H9 (cell line): ENCODE results near the gene STX1A. TPM values are rescaled to one million over a fixed set of nuclear protein-coding genes. Genes with fewer than 3 reads are reported as not detected.

Source experiments
- DNase-seq: peaks from one replicate; pipeline ENCODE4 v3.0.0-alpha.2; 2017
- H2AFZ ChIP-seq: one replicate; pipeline ENCODE4 v1.6.1; 2013; ENCODE audit warnings: mild to moderate bottlenecking, low read length, control low read depth, moderate library complexity
- H2AK5ac ChIP-seq: 2 replicates; pipeline ENCODE4 v1.6.1; 2013; ENCODE audit warnings: low read length, control low read depth, mixed read lengths; ENCODE audit not compliant: insufficient read length
- H2BK120ac ChIP-seq: one replicate; pipeline ENCODE4 v1.6.1; 2013; ENCODE audit warnings: low read depth, mild to moderate bottlenecking, low read length, control low read depth, inconsistent platforms; ENCODE audit not compliant: poor library complexity, severe bottlenecking
- H2BK12ac ChIP-seq: 2 replicates; pipeline ENCODE4 v1.6.1; 2013; ENCODE audit warnings: low read length, control low read depth, mixed read lengths, low read depth; ENCODE audit not compliant: insufficient read length
- H2BK15ac ChIP-seq: 2 replicates; pipeline ENCODE4 v1.6.1; 2013; ENCODE audit warnings: low read depth, low read length, control low read depth
- H2BK20ac ChIP-seq: one replicate; pipeline ENCODE4 v1.6.1; 2013; ENCODE audit warnings: low read depth, mild to moderate bottlenecking, low read length, control low read depth, inconsistent platforms; ENCODE audit not compliant: poor library complexity, severe bottlenecking
- H2BK5ac ChIP-seq: 2 replicates; pipeline ENCODE4 v1.6.1; 2013; ENCODE audit warnings: low read length, control low read depth, mixed read lengths; ENCODE audit not compliant: insufficient read length
- H3K14ac ChIP-seq: 2 replicates; pipeline ENCODE4 v1.6.1; 2013; ENCODE audit warnings: low read length, control low read depth; ENCODE audit not compliant: insufficient read depth
- H3K18ac ChIP-seq: 2 replicates; pipeline ENCODE4 v1.6.1; 2013; ENCODE audit warnings: low read depth, mild to moderate bottlenecking, mixed read lengths, low read length, control low read depth; ENCODE audit not compliant: insufficient read length
- H3K23ac ChIP-seq: 2 replicates; pipeline ENCODE4 v1.6.1; 2013; ENCODE audit warnings: low read length, control low read depth, mixed read lengths, low read depth; ENCODE audit not compliant: insufficient read length
- H3K23me2 ChIP-seq: 2 replicates; pipeline ENCODE4 v1.6.1; 2013; ENCODE audit warnings: low read depth, mild to moderate bottlenecking, mixed read lengths, low read length, control low read depth; ENCODE audit not compliant: insufficient read length, poor library complexity, severe bottlenecking
- H3K27ac ChIP-seq: 2 replicates; pipeline ENCODE4 v1.5.1; 2013; ENCODE audit warnings: low read length, control low read depth, mixed read lengths, low read depth; ENCODE audit not compliant: insufficient read length
- H3K27me3 ChIP-seq: 2 replicates; pipeline ENCODE4 v1.6.1; 2013; ENCODE audit warnings: low read length, control low read depth, inconsistent platforms; ENCODE audit not compliant: insufficient read depth
- H3K4ac ChIP-seq: 2 replicates; pipeline ENCODE4 v1.6.1; 2013; ENCODE audit warnings: low read depth, mild to moderate bottlenecking, control low read depth, inconsistent platforms, low read length, moderate library complexity
- H3K4me1 ChIP-seq: 2 replicates; pipeline ENCODE4 v1.6.1; 2013; ENCODE audit warnings: low read length, control low read depth, inconsistent platforms; ENCODE audit not compliant: insufficient read depth
- H3K4me2 ChIP-seq: 2 replicates; pipeline ENCODE4 v1.6.1; 2013; ENCODE audit warnings: low read length, control low read depth, mixed read lengths; ENCODE audit not compliant: insufficient read length, insufficient read depth
- H3K56ac ChIP-seq: 2 replicates; pipeline ENCODE4 v1.6.1; 2013; ENCODE audit warnings: low read depth, mild to moderate bottlenecking, mixed read lengths, low read length, control low read depth; ENCODE audit not compliant: insufficient read length
- H3K79me1 ChIP-seq: 2 replicates; pipeline ENCODE4 v1.6.1; 2013; ENCODE audit warnings: low read depth, mild to moderate bottlenecking, moderate library complexity, low read length, control low read depth, inconsistent platforms; ENCODE audit not compliant: insufficient read depth, poor library complexity, severe bottlenecking
- H3K79me2 ChIP-seq: 2 replicates; pipeline ENCODE4 v1.6.1; 2013; ENCODE audit warnings: low read length, control low read depth, inconsistent platforms; ENCODE audit not compliant: insufficient read depth
- H3K9ac ChIP-seq: 2 replicates; pipeline ENCODE4 v1.6.1; 2013; ENCODE audit warnings: low read length, control low read depth, mixed read lengths; ENCODE audit not compliant: insufficient read length; ENCODE audit errors: extremely low read depth
- H3K9me3 ChIP-seq: one replicate; pipeline ENCODE4 v1.6.1; 2013; ENCODE audit warnings: low read depth, low read length, inconsistent platforms; ENCODE audit not compliant: control insufficient read depth
- H3T11ph ChIP-seq: one replicate; pipeline ENCODE4 v1.6.1; 2013; ENCODE audit warnings: mild to moderate bottlenecking, low read length, control low read depth, inconsistent platforms
- H4K20me1 ChIP-seq: one replicate; pipeline ENCODE4 v1.6.1; 2013; ENCODE audit not compliant: control insufficient read depth, insufficient read length, insufficient read depth
- H4K5ac ChIP-seq: 2 replicates; pipeline ENCODE4 v1.6.1; 2013; ENCODE audit warnings: low read depth, mild to moderate bottlenecking, mixed read lengths, low read length, control low read depth; ENCODE audit not compliant: insufficient read length
- H4K8ac ChIP-seq: replicated peaks from 2 replicates; pipeline ENCODE4 v1.6.1; 2013; ENCODE audit warnings: low read length, control low read depth, mixed read lengths, low read depth; ENCODE audit not compliant: insufficient read length
- H4K91ac ChIP-seq: 2 replicates; pipeline ENCODE4 v1.6.1; 2013; ENCODE audit warnings: low read depth, mild to moderate bottlenecking, moderate library complexity, mixed read lengths, low read length, control low read depth; ENCODE audit not compliant: insufficient read length
- H3K27ac Mint-ChIP-seq, 3 experiments: 2 replicates in 2 of 3; 3 replicates in 1 of 3; pipeline ENCODE4 v1.8.0; 2020 to 2021; ENCODE audit warnings: mixed read lengths in 3 of 3, mild to moderate bottlenecking in 1 of 3, moderate library complexity in 1 of 3
- H3K27me3 Mint-ChIP-seq: 2 replicates; pipeline ENCODE4 v1.8.0; 2021; ENCODE audit warnings: low read depth, mild to moderate bottlenecking, moderate library complexity, mixed read lengths
- H3K36me3 Mint-ChIP-seq, 3 experiments: 2 replicates in 2 of 3; 3 replicates in 1 of 3; pipeline ENCODE4 v1.8.0; 2020 to 2021; ENCODE audit warnings: low read depth in 3 of 3, mixed read lengths in 3 of 3; ENCODE audit not compliant: insufficient read depth in 1 of 3
- H3K4me1 Mint-ChIP-seq, 2 experiments: 2 replicates each; pipeline ENCODE4 v1.8.0; 2020; ENCODE audit warnings: mixed read lengths in 2 of 2
- H3K4me3 Mint-ChIP-seq, 2 experiments: 2 replicates in 1 of 2; 3 replicates in 1 of 2; pipeline ENCODE4 v1.8.0; 2020 to 2021; ENCODE audit warnings: mild to moderate bottlenecking in 2 of 2, mixed read lengths in 2 of 2, moderate library complexity in 1 of 2
- H3K9me3 Mint-ChIP-seq, 2 experiments: 2 replicates in 1 of 2; 3 replicates in 1 of 2; pipeline ENCODE4 v1.8.0; 2020; ENCODE audit warnings: mild to moderate bottlenecking in 2 of 2, mixed read lengths in 2 of 2, moderate library complexity in 1 of 2
- CTCF ChIP-seq: fragments of 200-600 bp; sonication (generic); conservative IDR thresholded peaks from 3 replicates; pipeline ENCODE4 v1.8.0; 2021; ENCODE audit warnings: antibody characterized with exemption, mild to moderate bottlenecking
- WGBS: extraction: QIAGEN DNeasy Blood & Tissue Kit; methylation state at CpG from one replicate; pipeline ENCODE4 v1.1.7; 2013; ENCODE audit warnings: missing lambda C conversion rate, low lambda C conversion rate, mixed read lengths; ENCODE audit not compliant: insufficient read length; ENCODE audit errors: extremely low coverage; 5-methylcytosine and 5-hydroxymethylcytosine counted together
- microRNA-seq: library from miRNA; unstranded; fragments of <30 nt; microRNA quantifications from one replicate; pipeline ENCODE4, GENCODE V29; 2020; ENCODE audit warnings: borderline microRNAs expressed
- total RNA-seq: library from RNA; stranded (reverse); gene quantifications from 2 replicates; pipeline ENCODE4 v1.2.1, GENCODE V29; 2021

Gene STX1A
- total RNA-seq, 1 experiment from 2014 or later: 10.1 TPM

- Histone ChIP-seq H2BK120ac (no peak overlapping the region), H2AK5ac (no peak overlapping the region), H2BK5ac (no peak overlapping the region), H2BK12ac (no peak overlapping the region), H4K20me1 (no peaks in the 10 kb centered on the region), H3K4me2 (no peak overlapping the region), H3K23me2 (peaks cover 8% of the 10 kb centered on the region), H2AFZ (no peak overlapping the region), H3K27me3 (peaks cover 4% of the 10 kb centered on the region; the same call in 1 of the 2 replicates), H2BK15ac (no peak overlapping the region), H3K4me1 (0 out of 2 replicates have a peak, but pooled peaks cover 3% of the 10 kb centered on the region), H3K18ac (no peak overlapping the region), H3K14ac (no peak overlapping the region), H3K9ac (no peak overlapping the region), H3K79me2 (no peaks in the 10 kb centered on the region), H4K91ac (no peak overlapping the region), H2BK20ac (no peak overlapping the region), H3K23ac (no peak overlapping the region), H3K4ac (no peak overlapping the region), H3T11ph (no peak overlapping the region), H3K9me3 (no peaks in the 10 kb centered on the region), H3K79me1 (no peaks in the 10 kb centered on the region), H4K8ac (no peak overlapping the region), H3K27ac (no peak overlapping the region), H3K56ac (no peak overlapping the region), H4K5ac (no peak overlapping the region)
- TF ChIP-seq CTCF: no peak
- no peak for DNase-seq
- no CpG with 5 or more reads among the region's 9 CpGs for WGBS
- Mint-ChIP-seq H3K4me3 (peak overlapping the region in 1 of 2 experiments; percentile 64; a peak in 3 of 5 replicates), H3K36me3 (peaks cover 0 to 1% (median 0%) of the 10 kb centered on the region in 3 experiments; a peak in 2 of 7 replicates), H3K27me3 (peaks cover 86% of the 10 kb centered on the region), H3K9me3 (no peaks in the 10 kb centered on the region; a peak in 2 of 5 replicates), H3K27ac (peak overlapping the region in 1 of 3 experiments; percentile 25; a peak in 1 of 7 replicates), H3K4me1 (peaks cover 9 to 29% of the 10 kb centered on the region in 2 experiments)
Observed at GRCh38 chr7:73649576-73649975, 69.9 kb downstream of the STX1A start.

Small RNA genes lying within 50 kb of the gene (microRNA-seq; reads per million reads assigned to microRNA genes)
- gene MIR4284: not detected

Other genes with a start within 250 kb of the STX1A start
- 95.7 and 96.4 TPM in 2 replicates for gene BAZ1B, start 197.4 kb downstream of the STX1A start, total RNA-seq
- 46.4 and 48.9 TPM in 2 replicates for gene BCL7B, start 162.0 kb downstream of the STX1A start, total RNA-seq
- gene TBL2, start 141.1 kb downstream of the STX1A start, total RNA-seq: 24.9 and 26.7 TPM in 2 replicates
- 5.5 and 6.1 TPM in 2 replicates for gene MLXIPL, start 95.1 kb downstream of the STX1A start, total RNA-seq
- gene VPS37D, start 51.8 kb downstream of the STX1A start, total RNA-seq: 0.85 and 1.3 TPM in 2 replicates
- 8.1 and 8.7 TPM in 2 replicates for gene DNAJC30, start 36.2 kb downstream of the STX1A start, total RNA-seq
- gene BUD23, start 36.1 kb downstream of the STX1A start, total RNA-seq: 68.5 and 78.1 TPM in 2 replicates
- 29.4 and 34.4 TPM in 2 replicates for gene ABHD11, start 19.1 kb upstream of the STX1A start, total RNA-seq
- 16.5 and 16.9 TPM in 2 replicates for gene CLDN3, start 50.6 kb upstream of the STX1A start, total RNA-seq
- gene CLDN4, start 111.3 kb upstream of the STX1A start, total RNA-seq: 15.5 and 15.6 TPM in 2 replicates
- gene METTL27, start 122.8 kb upstream of the STX1A start, total RNA-seq: 13.5 and 14.9 TPM in 2 replicates
- not detected in 2 replicates for gene TMEM270, start 141.5 kb upstream of the STX1A start, total RNA-seq